NCI-H524 treated with DMSO at 0.1 percent for 48 hours (cell line): Measurements from ENCODE around the gene PSMC2.
"Not testable (repeated sequence)": the region's sequence is repeated elsewhere in the genome, so short reads cannot be mapped to it uniquely, and the experiment has no call there.

Source experiments
- DNase-seq: peaks from one replicate; lab custom pipeline; 2025; lab: John Stamatoyannopoulos, UW

PSMC2 gene

DNA sequence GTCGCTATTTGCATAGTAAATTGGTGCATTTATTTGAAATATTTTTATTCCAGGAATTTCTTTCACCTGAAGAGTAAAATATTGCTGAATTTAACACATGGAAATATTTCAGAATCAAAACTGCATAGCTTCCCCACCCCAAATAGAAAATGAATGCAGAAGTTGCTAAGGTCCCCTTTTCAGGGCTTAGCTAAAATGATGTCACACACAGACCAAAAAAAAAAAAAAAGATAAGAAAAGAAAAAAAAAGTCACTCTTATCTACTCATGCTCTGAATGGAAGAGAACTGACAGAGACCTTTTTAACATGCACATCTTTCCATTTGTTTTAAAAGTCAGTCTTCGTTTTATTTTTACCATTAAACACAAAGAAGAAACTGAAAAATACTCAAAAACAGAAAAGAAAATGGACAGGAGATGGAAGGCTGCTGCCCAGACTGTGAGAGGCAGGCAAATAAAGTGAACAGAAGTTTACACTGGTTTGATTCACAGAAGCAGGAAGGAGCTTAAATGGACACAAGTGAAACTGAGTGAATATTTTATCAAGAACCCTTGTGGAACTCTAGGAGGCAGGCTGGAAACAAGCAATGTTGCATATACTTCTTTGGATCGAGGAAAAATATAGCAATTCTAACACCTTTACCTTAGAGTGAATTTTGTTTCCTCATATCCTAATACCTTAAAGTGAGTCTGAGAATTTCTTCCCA, 32.0 kb downstream of the PSMC2 start:
- no peak for DNase-seq

- DNase-seq, result no peak
Measured at GRCh38 chr7:103380395-103381191, 33.1 kb downstream of the PSMC2 start.

- no peak for DNase-seq
Measured at GRCh38 chr7:103381280-103382031, 34.0 kb downstream of the PSMC2 start.

GRCh38 chr7:103382032-103382402, 34.6 kb downstream of the PSMC2 start:
- no peak for DNase-seq

- DNase-seq, result no peak
Measured at GRCh38 chr7:103387242-103387641, 39.8 kb downstream of the PSMC2 start.

GRCh38 chr7:103388469-103389140, 41.2 kb downstream of the PSMC2 start:
- DNase-seq, result no peak

DNA sequence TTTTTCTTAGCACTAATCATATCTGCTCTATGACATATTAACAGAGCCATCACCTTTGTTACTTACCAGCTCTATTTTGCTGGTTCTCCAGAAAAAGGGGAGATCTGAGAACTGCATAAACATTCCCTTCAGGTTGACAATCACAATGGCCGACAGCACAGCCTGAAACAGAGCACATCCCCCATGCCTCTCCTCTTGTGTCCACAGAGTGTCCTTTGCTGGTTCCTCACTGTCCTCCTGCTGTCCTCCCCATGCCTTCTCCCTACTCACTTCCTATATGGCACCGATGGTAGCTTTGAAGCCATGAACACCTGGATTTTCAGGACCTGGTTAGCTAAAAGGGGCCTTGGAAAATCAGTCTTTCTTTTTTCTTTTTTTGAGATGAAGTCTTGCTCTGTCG, 41.8 kb downstream of the PSMC2 start:
- DNase-seq, result no peak

- no peak for DNase-seq
Measured at GRCh38 chr7:103391150-103391549, 43.7 kb downstream of the PSMC2 start.

DNA sequence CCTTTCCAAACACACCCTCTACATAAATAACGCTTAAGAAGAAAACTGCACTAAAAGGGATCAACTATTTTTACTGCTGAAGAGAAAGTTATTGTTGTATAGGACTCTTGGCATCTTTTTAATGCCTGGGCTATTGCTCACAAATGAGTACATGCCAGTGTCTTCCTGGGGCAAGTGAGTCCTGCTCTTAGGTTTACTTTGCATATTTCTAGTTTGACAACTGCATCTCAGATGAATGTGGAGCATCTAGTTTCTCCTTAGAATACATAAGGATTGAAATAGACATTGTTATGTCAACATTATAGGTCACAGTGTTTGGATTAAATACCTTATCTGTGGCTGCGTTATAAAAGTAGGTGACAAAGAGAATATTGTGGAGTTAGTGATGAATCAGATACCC, 44.5 kb downstream of the PSMC2 start:
- DNase-seq, result no peak

DNA sequence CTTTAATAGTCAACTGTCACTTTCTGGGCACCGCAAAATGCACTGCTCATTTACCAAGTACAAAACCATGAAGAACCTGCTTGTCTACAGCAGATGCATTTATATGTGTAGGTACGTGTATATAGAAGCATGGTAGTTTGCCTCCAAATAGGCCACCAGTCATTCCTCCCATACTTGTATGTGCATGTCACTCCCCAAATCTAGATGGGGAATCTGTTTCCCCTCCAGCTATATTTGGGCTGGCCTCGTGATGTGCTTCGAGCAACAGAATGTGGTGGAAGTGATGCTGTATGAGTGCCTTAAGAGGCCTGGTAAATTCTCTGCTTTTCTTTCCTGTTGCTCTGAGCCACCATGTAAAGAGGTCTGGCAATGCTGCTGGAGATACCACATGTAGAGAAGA, 47.1 kb downstream of the PSMC2 start:
- no peak for DNase-seq

GRCh38 chr7:103395071-103395470, 47.6 kb downstream of the PSMC2 start:
- DNase-seq, result no peak

GRCh38 chr7:103396471-103396870, 49.0 kb downstream of the PSMC2 start:
- DNase-seq, result no peak

- no peak for DNase-seq
Measured at GRCh38 chr7:103398483-103399127, 51.2 kb downstream of the PSMC2 start.

GRCh38 chr7:103399687-103400086, 52.2 kb downstream of the PSMC2 start:
- DNase-seq, result not testable (repeated sequence)

GRCh38 chr7:103405789-103406613, 58.6 kb downstream of the PSMC2 start:
- DNase-seq, result not testable (repeated sequence)

DNA sequence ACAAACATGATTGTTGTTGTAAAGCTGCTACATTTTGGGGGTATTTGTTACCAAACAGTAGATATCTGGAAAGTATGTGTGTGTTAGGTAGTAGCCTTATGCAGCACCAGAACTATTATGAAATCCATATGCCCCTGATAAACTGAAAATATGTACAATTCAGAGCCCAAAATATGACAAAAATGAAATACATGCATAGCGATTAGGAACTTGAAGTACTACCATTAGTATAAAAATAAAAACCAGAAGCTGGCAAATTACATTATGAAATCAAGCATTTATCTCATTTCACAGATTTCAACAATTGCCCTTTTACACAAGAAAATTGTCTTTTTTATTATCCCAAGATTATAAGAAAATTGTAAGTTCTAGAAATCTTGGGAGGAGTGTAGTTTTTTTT, 64.7 kb downstream of the PSMC2 start:
- DNase-seq, result no peak

GRCh38 chr7:103413407-103413806, 66.0 kb downstream of the PSMC2 start:
- DNase-seq, result no peak

DNA sequence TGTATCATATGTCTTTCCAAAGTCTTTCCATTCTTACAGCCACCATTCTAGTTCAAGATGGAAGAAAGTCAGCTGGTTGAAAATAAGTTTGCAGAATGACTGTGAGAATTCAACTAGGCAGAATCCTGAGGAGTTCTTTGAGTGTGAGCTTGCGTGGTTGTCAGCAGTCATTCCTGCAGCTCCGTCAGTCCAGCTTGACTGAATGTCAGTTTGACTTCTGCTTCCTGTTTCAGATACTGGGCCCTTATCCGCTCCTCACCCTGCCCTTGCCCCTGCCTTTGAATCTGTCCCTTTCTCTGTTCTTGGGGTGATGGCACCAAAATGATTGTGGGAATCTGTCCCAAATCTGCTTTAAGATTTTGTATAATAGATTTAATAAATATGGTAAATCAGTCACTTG, 70.8 kb downstream of the PSMC2 start:
- DNase-seq, result no peak
